Endothelial cell of umbilical vein (primary cell): Measurements from ENCODE around the gene TGM1. TPM values are rescaled to one million over a fixed set of nuclear protein-coding genes. Genes with fewer than 3 reads are reported as not detected.
A peak's percentile ranks its signal among the peaks of the same experiment; 100 is the strongest.

Source experiments
- BruUV-seq: library from RNA; stranded (reverse); fragments of 400-500 nt; replicated peaks from 2 replicates; lab custom pipeline; 2021; lab: Mats Ljungman, UMichigan
- CTCF ChIA-PET: fragments of 300-600, 350-600 bp; sonication (Branson Sonifier 250); formaldehyde crosslinking; loops from one replicate; lab custom pipeline; 2021; ENCODE audit warnings: antibody characterized with exemption, inconsistent platforms; lab: Charles Lee
- POLR2A ChIA-PET: fragments of 300-600, 350-600 bp; sonication (Branson Sonifier 250); formaldehyde crosslinking; loops from one replicate; lab custom pipeline; 2021; ENCODE audit warnings: antibody characterized with exemption, inconsistent platforms; lab: Charles Lee
- DNase-seq: peaks from one replicate; pipeline ENCODE4 v3.0.0-alpha.2; 2011; ENCODE audit warnings: low read depth, low spot score
- FAIRE-seq: peaks from 2 replicates; lab custom pipeline; 2011; peaks lifted over from hg19 to GRCh38; lab: Jason Lieb, UNC
- H2AFZ ChIP-seq: 2 replicates; pipeline ENCODE4 v1.6.0; 2012; ENCODE audit warnings: low read depth, low read length, control low read depth, inconsistent platforms
- H3K27ac ChIP-seq: 2 replicates; pipeline ENCODE4 v1.5.1; 2011; ENCODE audit warnings: low read depth, mild to moderate bottlenecking, control low read depth, low read length, moderate library complexity; ENCODE audit not compliant: insufficient read depth
- H3K27me3 ChIP-seq, 2 experiments: 2 replicates each; pipeline versions ENCODE4 v1.6.0 to v1.6.1; 2011; ENCODE audit warnings: low read length in 2 of 2, mixed read lengths in 1 of 2; ENCODE audit not compliant: control insufficient read depth in 2 of 2, insufficient read depth in 2 of 2
- H3K36me3 ChIP-seq, 2 experiments: 2 replicates in 1 of 2; 3 replicates in 1 of 2; pipeline ENCODE4 v1.5.1; 2011; ENCODE audit warnings: low read length in 2 of 2, mild to moderate bottlenecking in 1 of 2, moderate library complexity in 1 of 2; ENCODE audit not compliant: control insufficient read depth in 2 of 2, insufficient read depth in 2 of 2; ENCODE audit errors: extremely low read depth in 1 of 2
- H3K4me1 ChIP-seq: 3 replicates; pipeline ENCODE4 v1.5.1; 2011; ENCODE audit warnings: mild to moderate bottlenecking, low read length; ENCODE audit not compliant: control insufficient read depth, insufficient read depth; ENCODE audit errors: extremely low read depth
- H3K4me2 ChIP-seq: 2 replicates; pipeline ENCODE4 v1.6.1; 2011; ENCODE audit warnings: low read length, control low read depth, mixed read lengths; ENCODE audit not compliant: insufficient read depth
- H3K4me3 ChIP-seq, 3 experiments: fragments of 200-600 bp in 1 of 3; sonication (generic), shearing (Covaris generic) in 1 of 3; replicated peaks in 1 of 3; 2 replicates each; pipeline ENCODE4 v1.5.1; 2011 to 2016; ENCODE audit warnings: control low read depth in 3 of 3, low read length in 3 of 3, mild to moderate bottlenecking in 2 of 3, inconsistent platforms in 1 of 3, low read depth in 1 of 3, moderate library complexity in 1 of 3; ENCODE audit not compliant: insufficient read depth in 1 of 3
- H3K79me2 ChIP-seq: 2 replicates; pipeline ENCODE4 v1.6.0; 2012; ENCODE audit warnings: low read length, inconsistent platforms; ENCODE audit not compliant: control insufficient read depth, insufficient read depth
- H3K9ac ChIP-seq: replicated peaks from 2 replicates; pipeline ENCODE3; 2011; ENCODE audit warnings: low read length, control low read depth; ENCODE audit not compliant: insufficient read depth; ENCODE audit errors: extremely low read depth
- H3K9me1 ChIP-seq: replicated peaks from 3 replicates; pipeline ENCODE4 v1.6.0; 2011; ENCODE audit warnings: mild to moderate bottlenecking, low read length; ENCODE audit not compliant: control insufficient read depth, insufficient read depth; ENCODE audit errors: extremely low read depth
- H3K9me3 ChIP-seq: replicated peaks from 2 replicates; pipeline ENCODE4 v1.5.1; 2012; ENCODE audit warnings: low read length, inconsistent platforms; ENCODE audit not compliant: control insufficient read depth, insufficient read depth
- H4K20me1 ChIP-seq: replicated peaks from 2 replicates; pipeline ENCODE3; 2011; ENCODE audit warnings: mild to moderate bottlenecking, low read length; ENCODE audit not compliant: control insufficient read depth, insufficient read depth; ENCODE audit errors: extremely low read depth
- EZH2 ChIP-seq: IDR thresholded peaks from 2 replicates; pipeline ENCODE4 v1.6.1; 2012; ENCODE audit warnings: borderline replicate concordance, low read depth, mild to moderate bottlenecking, moderate library complexity, low read length, inconsistent platforms; ENCODE audit not compliant: severe bottlenecking
- FOS ChIP-seq: IDR thresholded peaks from 2 replicates; pipeline ENCODE4 v1.6.1; 2011; ENCODE audit warnings: mild to moderate bottlenecking, low read length, moderate library complexity, borderline replicate concordance; ENCODE audit not compliant: insufficient read depth
- MAX ChIP-seq: IDR thresholded peaks from 2 replicates; pipeline ENCODE4 v1.6.1; 2011; ENCODE audit not compliant: insufficient read depth, insufficient read length
- MYC ChIP-seq: IDR thresholded peaks from one replicate; pipeline ENCODE4 v1.6.1; 2011; ENCODE audit warnings: mild to moderate bottlenecking, low read depth, low read length
- POLR2A ChIP-seq: IDR thresholded peaks from 2 replicates; pipeline ENCODE4 v1.6.1; 2012; ENCODE audit warnings: low read depth, mild to moderate bottlenecking, control low read depth, low read length
- POLR2AphosphoS5 ChIP-seq: IDR thresholded peaks from 2 replicates; pipeline ENCODE4 v1.6.1; 2012; ENCODE audit warnings: low read depth, mild to moderate bottlenecking, control low read depth, low read length, moderate library complexity; ENCODE audit not compliant: insufficient read depth
- dilution Hi-C: fragments of 300-500 bp; cut with MboI; formaldehyde crosslinking; loops from one replicate; pipeline ENCODE4 v1.15.0; 2019; ENCODE audit warnings: low sequenced_read_pairs; ENCODE audit not compliant: extremely low pct_ligation_motif_present
- intact Hi-C: fragments of 100-400 bp; cut with micrococcal nuclease; formaldehyde crosslinking; loops from one replicate; pipeline ENCODE4 v1.10.0; 2022
- polyA plus RNA-seq, 4 experiments: library from polyadenylated mRNA; depleted of rRNA in 3 of 4; stranded (reverse) in 3 of 4; unstranded in 1 of 4; fragments of >200 nt; gene quantifications; 2 replicates each; pipeline versions ENCODE4 v1.2.1 to v1.2.3, GENCODE V29; 2011 to 2012; ENCODE audit warnings: missing spikeins in 1 of 4
- total RNA-seq: library from RNA; stranded (reverse); gene quantifications from 2 replicates; pipeline ENCODE4 v1.2.3, GENCODE V29; 2021
- TF ChIP-seq, protein P1 (sequence below), 2 donors: IDR thresholded peaks; 1 replicate in 1 of 2; 2 replicates in 1 of 2; pipeline ENCODE4 v1.5.1; 2011; ENCODE audit warnings: low read length in 2 of 2, mild to moderate bottlenecking in 2 of 2, moderate library complexity in 2 of 2, control low read depth in 1 of 2, inconsistent platforms in 1 of 2, low read depth in 1 of 2; ENCODE audit not compliant: insufficient read depth in 1 of 2; ENCODE audit errors: extremely low read depth in 1 of 2

The TGM1 gene
- total and polyA plus RNA-seq, 2 donors (not counting 3 experiments of a cell fraction or from before 2014, with no cell fraction given), result 1.0 to 3.4 TPM

- peak; percentile 88 for TF ChIP-seq MAX
- TF ChIP-seq FOS, result no peak
- peak; percentile 76 for TF ChIP-seq POLR2AphosphoS5
- TF ChIP-seq POLR2A, result peak; percentile 76
- TF ChIP-seq EZH2, result no peak
- TF ChIP-seq, protein P1, sequence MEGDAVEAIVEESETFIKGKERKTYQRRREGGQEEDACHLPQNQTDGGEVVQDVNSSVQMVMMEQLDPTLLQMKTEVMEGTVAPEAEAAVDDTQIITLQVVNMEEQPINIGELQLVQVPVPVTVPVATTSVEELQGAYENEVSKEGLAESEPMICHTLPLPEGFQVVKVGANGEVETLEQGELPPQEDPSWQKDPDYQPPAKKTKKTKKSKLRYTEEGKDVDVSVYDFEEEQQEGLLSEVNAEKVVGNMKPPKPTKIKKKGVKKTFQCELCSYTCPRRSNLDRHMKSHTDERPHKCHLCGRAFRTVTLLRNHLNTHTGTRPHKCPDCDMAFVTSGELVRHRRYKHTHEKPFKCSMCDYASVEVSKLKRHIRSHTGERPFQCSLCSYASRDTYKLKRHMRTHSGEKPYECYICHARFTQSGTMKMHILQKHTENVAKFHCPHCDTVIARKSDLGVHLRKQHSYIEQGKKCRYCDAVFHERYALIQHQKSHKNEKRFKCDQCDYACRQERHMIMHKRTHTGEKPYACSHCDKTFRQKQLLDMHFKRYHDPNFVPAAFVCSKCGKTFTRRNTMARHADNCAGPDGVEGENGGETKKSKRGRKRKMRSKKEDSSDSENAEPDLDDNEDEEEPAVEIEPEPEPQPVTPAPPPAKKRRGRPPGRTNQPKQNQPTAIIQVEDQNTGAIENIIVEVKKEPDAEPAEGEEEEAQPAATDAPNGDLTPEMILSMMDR (IDR thresholded peaks at IDR 0.05; ENCODE audit: extremely low read depth in 1 of 2, insufficient read depth in 1 of 2, low read depth in 1 of 2, low read length in 2 of 2), result no peak
- TF ChIP-seq MYC, result no peak
- Histone ChIP-seq H4K20me1 (no peaks in the 10 kb centered on the region), H3K27ac (peak within 1 kb of the TSS; percentile 74), H3K27me3 (no peaks in the 10 kb centered on the region), H3K4me3 (peak within 1 kb of the TSS; percentile 79 to 85 (median 82)), H3K9me1 (no peaks in the 10 kb centered on the region), H3K4me2 (peak within 1 kb of the TSS; percentile 90), H3K9me3 (no peaks in the 10 kb centered on the region), H3K9ac (peak within 1 kb of the TSS; percentile 84), H3K4me1 (peaks cover 22% of the 10 kb centered on the region), H2AFZ (peak within 1 kb of the TSS; percentile 98), H3K36me3 (peaks cover 5 to 24% of the 10 kb centered on the region in 2 experiments), H3K79me2 (peaks cover 11% of the 10 kb centered on the region)
- FAIRE-seq (peak; percentile 99), DNase-seq (peak; percentile 90)
- ChIA-PET POLR2A (interaction anchor here (0.6 to 1.1 kb wide), 2 partner anchors 39 to 57 kb away, joined by 3 to 7 read pairs; partner anchors contain the start of gene TINF2), CTCF (interaction anchor here (0.9 to 5.5 kb wide), 13 partner anchors 10 to 241 kb away, joined by 3 to 199 read pairs (median 12); partner anchors contain the start of genes CHMP4A, CIDEB, IRF9 and LTB4R)
- TSS peak; percentile 50 for BruUV-seq
- intact Hi-C loops, result loop anchor here (1.0 to 5.0 kb wide), 3 partner anchors 28 to 185 kb away; partner anchors contain the start of genes DCAF11, NRL, PSME2 and RABGGTA
- dilution Hi-C loops, result no loop called here
Measured at GRCh38 chr14:24299255-24300191, 36.5 kb upstream of the TGM1 start, which contains the start of the genes DHRS1 and NOP9. TSS of gene DHRS1 (minus strand) at chr14:24299780. CDS start at chr14:24299106, 674 bp downstream. TSS of gene NOP9 (plus strand) at chr14:24299850. CDS start at chr14:24299955, 105 bp downstream.
